NK-92 (cell line): ENCODE measurements around the gene TNFAIP6.
"Not testable (repeated sequence)": the region's sequence is repeated elsewhere in the genome, so short reads cannot be mapped to it uniquely, and the experiment has no call there.

ENCODE experiments used
- DNase-seq: peaks from one replicate; lab custom pipeline; 2025; ENCODE audit not compliant: unreplicated experiment; lab: John Stamatoyannopoulos, UW

Gene TNFAIP6

GRCh38 chr2:151410485-151410834, 53.1 kb downstream of the TNFAIP6 start:
- no peak for DNase-seq

GRCh38 chr2:151417650-151418049, 60.3 kb downstream of the TNFAIP6 start:
- no peak for DNase-seq

- not testable (repeated sequence) for DNase-seq
Observed at GRCh38 chr2:151421681-151422080, 64.3 kb downstream of the TNFAIP6 start.

GRCh38 chr2:151422917-151423439, 65.6 kb downstream of the TNFAIP6 start:
- no peak for DNase-seq

- no peak for DNase-seq
Observed at GRCh38 chr2:151423760-151424159, 66.4 kb downstream of the TNFAIP6 start.
